HepG2 (cell line): ENCODE data around the gene MRPL2. TPM values are rescaled to one million over a fixed set of nuclear protein-coding genes. Genes with fewer than 3 reads are reported as not detected.
A peak's percentile ranks its signal among the peaks of the same experiment; 100 is the strongest.

Experiments
- ATF7-NPFF ChIP-seq: sonication (generic); formaldehyde crosslinking; IDR thresholded peaks from 2 replicates; pipeline ENCODE4 v1.8.1; 2023; ENCODE audit warnings: mild to moderate bottlenecking, low read depth, missing genetic modification reagents, moderate library complexity
- BHLHE40 ChIP-seq: IDR thresholded peaks from 2 replicates; pipeline ENCODE4 v1.6.1; 2011; ENCODE audit warnings: low read length, improper control_type of control experiment
- BRF2 ChIP-seq: sonication (generic); formaldehyde crosslinking; IDR thresholded peaks from 2 replicates; pipeline ENCODE4 v1.8.1; 2022; ENCODE audit warnings: mild to moderate bottlenecking, missing genetic modification reagents
- EP300 ChIP-seq, 3 experiments: sonication (generic) in 1 of 3; formaldehyde crosslinking in 1 of 3; IDR thresholded peaks; 2 replicates each; pipeline versions ENCODE4 v1.5.1 to v1.6.1; 2011 to 2020; ENCODE audit warnings: low read depth in 2 of 3, low read length in 2 of 3, borderline replicate concordance in 1 of 3, improper control_type of control experiment in 1 of 3, mild to moderate bottlenecking in 1 of 3, missing genetic modification reagents in 1 of 3, moderate library complexity in 1 of 3
- ETV5 ChIP-seq: IDR thresholded peaks from 2 replicates; pipeline ENCODE4 v1.6.1; 2018; ENCODE audit warnings: missing biosample characterization, missing genetic modification reagents, inconsistent platforms, borderline replicate concordance
- GLI4 ChIP-seq: sonication (generic); formaldehyde crosslinking; IDR thresholded peaks from 2 replicates; pipeline ENCODE4 v1.5.1; 2020; ENCODE audit warnings: missing genetic modification reagents, mild to moderate bottlenecking, moderate library complexity, borderline replicate concordance
- MIER2 ChIP-seq: IDR thresholded peaks from 2 replicates; pipeline ENCODE4 v1.6.1; 2016; ENCODE audit warnings: missing biosample characterization, missing genetic modification reagents
- PBX2 ChIP-seq: IDR thresholded peaks from 2 replicates; pipeline ENCODE4 v1.6.1; 2016; ENCODE audit warnings: control low read depth
- SNAPC2 ChIP-seq: sonication (generic); formaldehyde crosslinking; IDR thresholded peaks from 2 replicates; pipeline ENCODE4 v1.8.1; 2022; ENCODE audit warnings: mild to moderate bottlenecking, missing genetic modification reagents
- TBP ChIP-seq: sonication (generic); formaldehyde crosslinking; IDR thresholded peaks from 2 replicates; pipeline ENCODE4 v1.5.0; 2020; ENCODE audit warnings: missing genetic modification reagents
- THAP11 ChIP-seq: IDR thresholded peaks from 2 replicates; pipeline ENCODE4 v1.6.1; 2016; ENCODE audit warnings: missing biosample characterization, missing genetic modification reagents
- TRIM22 ChIP-seq: fragments of 450-650 bp; IDR thresholded peaks from 2 replicates; pipeline ENCODE4 v1.6.1; 2017
- UBTF ChIP-seq: sonication (generic); formaldehyde crosslinking; IDR thresholded peaks from 2 replicates; pipeline ENCODE4 v1.4.0; 2020; ENCODE audit warnings: mild to moderate bottlenecking, missing genetic modification reagents
- ZBTB4 ChIP-seq: sonication (generic); formaldehyde crosslinking; IDR thresholded peaks from 2 replicates; pipeline ENCODE4 v1.4.0; 2020; ENCODE audit warnings: missing genetic modification reagents, mild to moderate bottlenecking, borderline replicate concordance
- ZNF10 ChIP-seq: sonication (generic); formaldehyde crosslinking; IDR thresholded peaks from 2 replicates; pipeline ENCODE4 v1.4.0; 2020; ENCODE audit warnings: mild to moderate bottlenecking, low read depth, missing genetic modification reagents, borderline replicate concordance
- ZNF567 ChIP-seq: sonication (generic); formaldehyde crosslinking; IDR thresholded peaks from 2 replicates; pipeline ENCODE4 v1.8.1; 2023; ENCODE audit warnings: mild to moderate bottlenecking, missing genetic modification reagents, borderline replicate concordance
- polyA plus RNA-seq, 8 experiments: library from polyadenylated mRNA; depleted of rRNA in 3 of 8; stranded (reverse) in 7 of 8; unstranded in 1 of 8; fragments of >200 nt; fragmentation: Illumina TruSeq in 4 of 8; extraction: Trizol in 4 of 8; gene quantifications; 2 replicates each; pipeline versions ENCODE4 v1.2.1 to v1.2.3, GENCODE V29; 2011 to 2016; ENCODE audit warnings: low read depth in 4 of 8, missing spikeins in 1 of 8, mixed read lengths in 1 of 8; ENCODE audit not compliant: insufficient read depth in 1 of 8
- total RNA-seq, 5 experiments: library from RNA; depleted of rRNA; stranded (reverse); fragments of >200 nt; fragmentation: Illumina TruSeq; extraction: Trizol; gene quantifications; 2 replicates each; pipeline ENCODE4 v1.2.3, GENCODE V29; 2016; ENCODE audit warnings: low read depth in 1 of 5

The MRPL2 gene
- total and polyA plus RNA-seq, 2 of the 13 experiments (the other 11 are each of a cell fraction or from before 2014, with no cell fraction given): 56.8 to 65.6 TPM

- TF ChIP-seq PBX2 (peak; percentile 10), ZNF10 (CRISPR knock-in tag) (no peak), UBTF (CRISPR knock-in tag) (peak; percentile 72), ETV5 (CRISPR knock-in tag) (peak; percentile 57; the same call in 1 of the 2 replicates), SNAPC2 (peak; percentile 90; the same call in 1 of the 2 replicates), ZBTB4 (CRISPR knock-in tag) (0 out of 2 replicates have a peak, but pooled peaks have one; percentile 65), GLI4 (peak; percentile 91), TRIM22 (no peak), ZNF567 (no peak; the same call in 1 of the 2 replicates), EP300 (IDR thresholded peaks at IDR 0.05; ENCODE audit: low read depth in 2 of 2, low read length in 2 of 2) (0 out of 4 replicates have a peak, but pooled peaks have one; percentile 6 to 28), EP300 (CRISPR knock-in tag; IDR thresholded peaks at IDR 0.05; ENCODE audit: borderline replicate concordance) (no peak; the same call in 1 of the 2 replicates), MIER2 (CRISPR knock-in tag) (0 out of 2 replicates have a peak, but pooled peaks have one; percentile 35), THAP11 (peak; percentile 19; the same call in 1 of the 2 replicates), BHLHE40 (no peak; the same call in 1 of the 2 replicates), BRF2 (CRISPR knock-in tag) (no peak), ATF7-NPFF (0 out of 2 replicates have a peak, but pooled peaks have one; percentile 66), TBP (no peak)
Measured at GRCh38 chr6:43060034-43060754, 960 bp upstream of the MRPL2 start (continued).
